ENCODE measurements around the gene SPATA2L.

SPATA2L gene

DNA sequence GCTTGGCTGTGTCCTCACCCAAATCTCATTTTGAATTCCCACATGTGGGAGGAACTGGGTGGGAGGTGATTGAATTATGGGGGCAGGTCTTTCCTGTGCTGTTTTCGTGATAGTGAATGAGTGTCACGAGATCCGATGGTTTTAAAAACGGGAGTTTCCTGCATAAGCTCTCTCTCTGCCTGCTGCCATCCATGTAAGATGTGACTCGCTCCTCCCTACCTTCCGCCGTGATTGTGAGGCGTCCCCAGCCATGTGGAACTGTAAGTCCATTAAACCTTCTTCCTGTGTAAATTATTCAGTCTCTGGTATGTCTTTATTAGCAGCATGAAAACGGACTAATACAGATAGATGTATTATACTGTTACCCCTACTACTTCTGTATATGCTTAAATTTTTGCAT is 40.3 kb downstream of the SPATA2L start:
- Histone ChIP-seq H3K9me3 (ENCODE audit: insufficient read depth, low read length) (peaks cover 2% of the 10 kb centered on the region; the same call in 1 of the 2 replicates), H2AFZ (ENCODE audit: low read depth, low read length, severe bottlenecking) (no peak overlapping the region), H3K27ac (ENCODE audit: low read depth, low read length) (no peak overlapping the region), H3K4me2 (ENCODE audit: low read depth, low read length, poor library complexity, severe bottlenecking) (no peak overlapping the region), H3F3A (ENCODE audit: insufficient read depth) (no peaks in the 10 kb centered on the region), H4K20me1 (ENCODE audit: low read depth, low read length) (no peaks in the 10 kb centered on the region), H3K79me2 (ENCODE audit: insufficient read depth, low read length) (peaks cover 36% of the 10 kb centered on the region), H3K36me3 (ENCODE audit: low read length) (peaks cover 5% of the 10 kb centered on the region; the same call in 1 of the 2 replicates), H3K4me3 (ENCODE audit: insufficient read depth, low read length, poor library complexity, severe bottlenecking) (no peak overlapping the region), H3K27me3 (ENCODE audit: low read length) (no peaks in the 10 kb centered on the region), H3K9ac (ENCODE audit: low read length) (no peak overlapping the region), H3K9me2 (replicated peaks; ENCODE audit: insufficient read depth, low read length) (no peaks in the 10 kb centered on the region)
- no peak for TF ChIP-seq EZH2phosphoT487 (conservative IDR thresholded peaks at IDR 0.05; ENCODE audit: low read length)
- TF ChIP-seq, protein P1, sequence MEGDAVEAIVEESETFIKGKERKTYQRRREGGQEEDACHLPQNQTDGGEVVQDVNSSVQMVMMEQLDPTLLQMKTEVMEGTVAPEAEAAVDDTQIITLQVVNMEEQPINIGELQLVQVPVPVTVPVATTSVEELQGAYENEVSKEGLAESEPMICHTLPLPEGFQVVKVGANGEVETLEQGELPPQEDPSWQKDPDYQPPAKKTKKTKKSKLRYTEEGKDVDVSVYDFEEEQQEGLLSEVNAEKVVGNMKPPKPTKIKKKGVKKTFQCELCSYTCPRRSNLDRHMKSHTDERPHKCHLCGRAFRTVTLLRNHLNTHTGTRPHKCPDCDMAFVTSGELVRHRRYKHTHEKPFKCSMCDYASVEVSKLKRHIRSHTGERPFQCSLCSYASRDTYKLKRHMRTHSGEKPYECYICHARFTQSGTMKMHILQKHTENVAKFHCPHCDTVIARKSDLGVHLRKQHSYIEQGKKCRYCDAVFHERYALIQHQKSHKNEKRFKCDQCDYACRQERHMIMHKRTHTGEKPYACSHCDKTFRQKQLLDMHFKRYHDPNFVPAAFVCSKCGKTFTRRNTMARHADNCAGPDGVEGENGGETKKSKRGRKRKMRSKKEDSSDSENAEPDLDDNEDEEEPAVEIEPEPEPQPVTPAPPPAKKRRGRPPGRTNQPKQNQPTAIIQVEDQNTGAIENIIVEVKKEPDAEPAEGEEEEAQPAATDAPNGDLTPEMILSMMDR (IDR thresholded peaks at IDR 0.05; ENCODE audit: insufficient read depth, low read length, poor library complexity, severe bottlenecking): no peak

DNA sequence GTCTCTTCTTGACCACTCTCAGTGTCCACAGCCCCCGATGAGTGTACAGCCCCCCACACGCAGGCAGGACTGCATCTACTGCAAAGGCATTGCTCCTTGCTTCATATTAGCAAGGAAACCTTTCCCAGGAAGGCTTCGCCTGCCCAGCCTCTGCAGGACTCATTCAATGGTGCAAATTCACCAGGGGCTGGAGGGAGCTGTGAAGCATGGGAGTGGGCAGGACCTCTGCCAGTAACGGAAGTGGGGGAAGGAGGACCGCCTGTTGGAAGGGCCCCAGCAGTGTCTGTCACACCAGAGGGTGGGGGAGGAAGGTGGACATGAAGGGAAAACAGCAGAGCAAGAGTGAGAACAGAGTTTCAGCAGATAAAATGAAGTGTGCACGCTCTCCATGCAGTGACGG is 41.4 kb downstream of the SPATA2L start:
- no peaks in the 10 kb centered on the region for H3F3A ChIP-seq (ENCODE audit: insufficient read depth)
- TF ChIP-seq EZH2phosphoT487 (conservative IDR thresholded peaks at IDR 0.05; ENCODE audit: low read length): no peak
- TF ChIP-seq, protein P1 (IDR thresholded peaks at IDR 0.05; ENCODE audit: insufficient read depth, low read length, poor library complexity, severe bottlenecking): no peak
- no peaks in the 10 kb centered on the region for H3K27me3 ChIP-seq (ENCODE audit: low read length)
- no peaks in the 10 kb centered on the region for H3K9me3 ChIP-seq (ENCODE audit: insufficient read depth, low read length)
- H3K9me2 ChIP-seq (replicated peaks; ENCODE audit: insufficient read depth, low read length): no peaks in the 10 kb centered on the region
- peaks cover 47% of the 10 kb centered on the region for H3K79me2 ChIP-seq (ENCODE audit: insufficient read depth, low read length)
- H3K4me3 ChIP-seq (ENCODE audit: insufficient read depth, low read length, poor library complexity, severe bottlenecking): no peak overlapping the region
- no peaks in the 10 kb centered on the region for H4K20me1 ChIP-seq (ENCODE audit: low read depth, low read length)
- peaks cover 5% of the 10 kb centered on the region; the same call in 1 of the 2 replicates for H3K36me3 ChIP-seq (ENCODE audit: low read length)
- H2AFZ ChIP-seq (ENCODE audit: low read depth, low read length, severe bottlenecking): no peak overlapping the region
- H3K4me2 ChIP-seq (ENCODE audit: low read depth, low read length, poor library complexity, severe bottlenecking): no peak overlapping the region
- H3K27ac ChIP-seq (ENCODE audit: low read depth, low read length): no peak overlapping the region
- no peak overlapping the region for H3K9ac ChIP-seq (ENCODE audit: low read length)

DNA sequence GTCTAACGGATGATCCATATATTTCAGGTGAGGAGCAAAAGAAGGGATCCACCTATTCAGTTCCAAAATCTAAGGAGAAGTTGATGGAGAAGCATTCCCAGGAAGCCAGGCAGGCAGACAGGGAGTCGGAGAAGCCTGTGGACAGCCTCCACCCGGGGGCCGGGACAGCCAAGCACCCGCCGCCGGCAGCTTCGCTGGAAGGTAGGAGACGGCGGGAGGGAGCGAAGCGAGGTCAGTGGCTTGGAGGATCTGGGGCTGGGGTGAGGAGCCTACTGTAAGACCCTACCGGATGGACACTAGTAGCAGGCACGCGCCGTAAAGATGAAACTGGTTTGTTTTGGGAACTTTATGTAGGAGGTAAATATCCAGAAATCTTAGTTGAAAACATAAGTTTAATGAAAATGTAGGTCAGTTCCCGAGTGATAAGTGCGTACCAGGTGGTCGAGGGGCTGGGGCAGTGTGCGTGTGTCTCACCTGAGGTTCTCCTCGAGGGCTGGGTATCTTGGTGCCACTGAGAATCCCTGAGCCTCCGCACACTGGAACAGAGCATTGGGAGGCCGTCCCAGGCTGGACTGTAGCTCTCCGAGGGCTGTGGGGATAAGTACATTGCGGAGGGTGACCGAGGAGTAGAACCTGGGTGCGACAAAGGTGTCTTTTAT is 43.2 kb downstream of the SPATA2L start:
- Histone ChIP-seq H3K4me3 (ENCODE audit: insufficient read depth, low read length, poor library complexity, severe bottlenecking) (peak overlapping the region; percentile 98), H3K9me3 (ENCODE audit: insufficient read depth, low read length) (no peaks in the 10 kb centered on the region), H3K79me2 (ENCODE audit: insufficient read depth, low read length) (peaks cover 61% of the 10 kb centered on the region), H3K9me2 (replicated peaks; ENCODE audit: insufficient read depth, low read length) (no peaks in the 10 kb centered on the region), H2AFZ (ENCODE audit: low read depth, low read length, severe bottlenecking) (peak overlapping the region; percentile 96), H3K27ac (ENCODE audit: low read depth, low read length) (peak overlapping the region; percentile 68), H3K36me3 (ENCODE audit: low read length) (peaks cover 3% of the 10 kb centered on the region; the same call in 1 of the 2 replicates), H3K27me3 (ENCODE audit: low read length) (no peaks in the 10 kb centered on the region), H3K4me2 (ENCODE audit: low read depth, low read length, poor library complexity, severe bottlenecking) (peak overlapping the region; percentile 90), H3F3A (ENCODE audit: insufficient read depth) (no peaks in the 10 kb centered on the region), H4K20me1 (ENCODE audit: low read depth, low read length) (no peaks in the 10 kb centered on the region; the same call in 1 of the 2 replicates), H3K9ac (ENCODE audit: low read length) (peak overlapping the region; percentile 96)
- no peak for TF ChIP-seq EZH2phosphoT487 (conservative IDR thresholded peaks at IDR 0.05; ENCODE audit: low read length)
- TF ChIP-seq, protein P1 (IDR thresholded peaks at IDR 0.05; ENCODE audit: insufficient read depth, low read length, poor library complexity, severe bottlenecking): no peak
